ENCODE measurements around the gene AKAP13. TPM values are rescaled to one million over a fixed set of nuclear protein-coding genes. Genes with fewer than 3 reads are reported as not detected.

AKAP13 gene
- total and polyA plus RNA-seq, 2 of the 13 experiments (the other 11 are each of a cell fraction or from before 2014, with no cell fraction given): 6.7 to 27.1 TPM

- intact Hi-C loops (cut with micrococcal nuclease; ENCODE audit: unreplicated experiment) (no loop called here), in situ Hi-C loops (cut with HindIII; ENCODE audit: extremely low pct_ligation_motif_present, low pct_unique_long_range_greater_than_20kb) (no loop called here)
- Histone ChIP-seq H3K79me2 (ENCODE audit: insufficient read depth, low read length) (no peaks in the 10 kb centered on the region), H3K4me2 (ENCODE audit: low read depth, low read length) (no peak overlapping the region), H3K9ac (ENCODE audit: insufficient read depth, low read depth, low read length) (no peak overlapping the region), H2AFZ (ENCODE audit: low read length) (no peak overlapping the region), H3K27ac (ENCODE audit: extremely low read length, insufficient read depth, low read length) (no peak overlapping the region), H3K27me3 (ENCODE audit: control insufficient read depth in 1 of 2, insufficient read depth in 2 of 2, low read length in 2 of 2) (no peaks in the 10 kb centered on the region), H3K4me3 (replicated peaks in 1 of 3; ENCODE audit: insufficient read depth in 1 of 3, low read depth in 2 of 3, low read length in 3 of 3) (no peak overlapping the region), H3K4me1 (ENCODE audit: insufficient read depth, low read length) (peaks cover 19% of the 10 kb centered on the region), H3K9me3 (ENCODE audit: low read length) (no peaks in the 10 kb centered on the region), H4K20me1 (ENCODE audit: insufficient read depth, low read length) (no peaks in the 10 kb centered on the region), H3K36me3 (replicated peaks in 1 of 2; ENCODE audit: control insufficient read depth in 1 of 2, insufficient read depth in 2 of 2, low read length in 2 of 2) (peaks cover 9 to 12% of the 10 kb centered on the region in 2 experiments; a peak in 3 of 5 replicates)
- ChIA-PET POLR2A (no interaction called here), CTCF (ENCODE audit: low intra/inter-chr PET ratio, low total read pairs) (no interaction called here)
- no peak for ATAC-seq
- WGBS (ENCODE audit: low lambda C conversion rate): 97% methylated on average over 8 of the region's 8 CpGs
- no TSS peak for BruUV-seq (replicated peaks)
- no peak for FAIRE-seq
- TF ChIP-seq NR0B2 (CRISPR knock-in tag; IDR thresholded peaks at IDR 0.05): no peak
- no peak for TF ChIP-seq AHR (CRISPR knock-in tag; IDR thresholded peaks at IDR 0.05)
- no peak for TF ChIP-seq TIGD3 (CRISPR knock-in tag; IDR thresholded peaks at IDR 0.05; ENCODE audit: borderline replicate concordance)
- no peak for TF ChIP-seq SOX13 (IDR thresholded peaks at IDR 0.05)
- no peak for TF ChIP-seq SOX13 (CRISPR knock-in tag; conservative IDR thresholded peaks at IDR 0.05 in 1 of 2, IDR thresholded peaks at IDR 0.05 in 1 of 2)
- no peak for TF ChIP-seq CEBPZ (IDR thresholded peaks at IDR 0.05; ENCODE audit: low read length)
- no peak for TF ChIP-seq SP2 (CRISPR knock-in tag; IDR thresholded peaks at IDR 0.05)
- TF ChIP-seq, protein P1, sequence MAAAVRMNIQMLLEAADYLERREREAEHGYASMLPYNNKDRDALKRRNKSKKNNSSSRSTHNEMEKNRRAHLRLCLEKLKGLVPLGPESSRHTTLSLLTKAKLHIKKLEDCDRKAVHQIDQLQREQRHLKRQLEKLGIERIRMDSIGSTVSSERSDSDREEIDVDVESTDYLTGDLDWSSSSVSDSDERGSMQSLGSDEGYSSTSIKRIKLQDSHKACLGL (CRISPR knock-in tag; IDR thresholded peaks at IDR 0.05): no peak
- no peak for TF ChIP-seq ZKSCAN1 (IDR thresholded peaks at IDR 0.05; ENCODE audit: low read length)
- no peak for TF ChIP-seq ZNF891 (CRISPR knock-in tag; IDR thresholded peaks at IDR 0.05)
- no peak for TF ChIP-seq MXD4 (CRISPR knock-in tag; IDR thresholded peaks at IDR 0.05)
- TF ChIP-seq PRMT3 (CRISPR knock-in tag; IDR thresholded peaks at IDR 0.05; ENCODE audit: borderline replicate concordance, low read depth): no peak
- TF ChIP-seq REPIN1 (CRISPR knock-in tag; IDR thresholded peaks at IDR 0.05; ENCODE audit: borderline replicate concordance, low read depth): no peak
- TF ChIP-seq CSRNP1 (CRISPR knock-in tag; IDR thresholded peaks at IDR 0.05): no peak
- no peak for TF ChIP-seq POLR2G (IDR thresholded peaks at IDR 0.05; ENCODE audit: low read depth, low read length)
- TF ChIP-seq SOX6 (IDR thresholded peaks at IDR 0.05): no peak
- TF ChIP-seq SOX6 (CRISPR knock-in tag; IDR thresholded peaks at IDR 0.05): no peak
- TF ChIP-seq HMG20B (CRISPR knock-in tag; conservative IDR thresholded peaks at IDR 0.05): no peak
- no peak for DNase-seq (ENCODE audit: low spot score)
These were observed 382.3 kb downstream of the AKAP13 start for GRCh38 chr15:85762756-85763127.
